Measurements from ENCODE around the gene BICRA. TPM values are rescaled to one million over a fixed set of nuclear protein-coding genes. Genes with fewer than 3 reads are reported as not detected.

Gene BICRA
- total and polyA plus RNA-seq, 9 of the 15 experiments (the other 6 are each of a cell fraction or from before 2014, with no cell fraction given) = 0.01 to 8.8 (median 1.2) TPM

DNA sequence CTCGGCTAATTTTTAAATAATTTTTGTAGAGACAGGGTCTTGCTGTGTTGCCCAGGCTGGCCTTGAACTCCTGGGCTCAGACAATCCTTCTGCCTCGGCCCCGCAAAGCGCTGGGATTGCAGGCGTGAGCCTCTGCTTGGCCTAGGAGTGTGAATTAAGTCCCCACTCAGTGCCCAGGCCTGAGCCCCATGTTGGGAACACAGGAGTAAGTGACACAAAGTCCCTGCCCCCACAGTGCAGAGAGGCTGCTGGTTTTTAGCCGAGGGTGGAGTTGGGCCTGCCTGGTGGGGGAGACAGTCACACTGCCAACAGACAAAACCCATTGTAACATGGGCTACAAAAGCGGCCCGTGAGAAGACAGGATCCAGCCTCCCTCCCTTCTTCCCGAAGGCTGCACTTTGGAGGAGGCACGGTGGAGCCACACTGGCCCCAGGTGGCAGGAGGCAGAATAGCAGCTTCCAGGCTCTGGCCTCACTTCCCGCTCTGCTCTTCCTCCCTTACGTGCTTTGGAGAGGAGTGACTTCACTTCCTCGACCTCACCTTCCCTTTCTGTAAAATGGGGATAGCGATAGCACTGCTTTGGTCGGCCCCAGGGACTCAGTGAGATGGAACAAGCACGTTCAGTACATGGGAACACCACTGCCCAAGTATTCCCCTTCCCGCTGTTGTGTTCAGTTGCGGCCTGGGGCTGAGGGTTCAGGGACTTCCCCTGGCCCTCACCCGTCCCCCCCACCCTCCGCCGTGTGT is 89.1 kb downstream of the BICRA start (continued):
- TF ChIP-seq ZNF263 (CRISPR knock-in tag; IDR thresholded peaks at IDR 0.05; ENCODE audit: borderline replicate concordance) = peak; percentile 77; the same call in 1 of the 2 replicates
- TF ChIP-seq, protein P1, sequence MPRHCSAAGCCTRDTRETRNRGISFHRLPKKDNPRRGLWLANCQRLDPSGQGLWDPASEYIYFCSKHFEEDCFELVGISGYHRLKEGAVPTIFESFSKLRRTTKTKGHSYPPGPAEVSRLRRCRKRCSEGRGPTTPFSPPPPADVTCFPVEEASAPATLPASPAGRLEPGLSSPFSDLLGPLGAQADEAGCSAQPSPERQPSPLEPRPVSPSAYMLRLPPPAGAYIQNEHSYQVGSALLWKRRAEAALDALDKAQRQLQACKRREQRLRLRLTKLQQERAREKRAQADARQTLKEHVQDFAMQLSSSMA (CRISPR knock-in tag; IDR thresholded peaks at IDR 0.05) = no peak
- TF ChIP-seq RB1 (IDR thresholded peaks at IDR 0.05; ENCODE audit: low read depth) = peak; percentile 85; the same call in 1 of the 2 replicates
- TF ChIP-seq, protein P2, sequence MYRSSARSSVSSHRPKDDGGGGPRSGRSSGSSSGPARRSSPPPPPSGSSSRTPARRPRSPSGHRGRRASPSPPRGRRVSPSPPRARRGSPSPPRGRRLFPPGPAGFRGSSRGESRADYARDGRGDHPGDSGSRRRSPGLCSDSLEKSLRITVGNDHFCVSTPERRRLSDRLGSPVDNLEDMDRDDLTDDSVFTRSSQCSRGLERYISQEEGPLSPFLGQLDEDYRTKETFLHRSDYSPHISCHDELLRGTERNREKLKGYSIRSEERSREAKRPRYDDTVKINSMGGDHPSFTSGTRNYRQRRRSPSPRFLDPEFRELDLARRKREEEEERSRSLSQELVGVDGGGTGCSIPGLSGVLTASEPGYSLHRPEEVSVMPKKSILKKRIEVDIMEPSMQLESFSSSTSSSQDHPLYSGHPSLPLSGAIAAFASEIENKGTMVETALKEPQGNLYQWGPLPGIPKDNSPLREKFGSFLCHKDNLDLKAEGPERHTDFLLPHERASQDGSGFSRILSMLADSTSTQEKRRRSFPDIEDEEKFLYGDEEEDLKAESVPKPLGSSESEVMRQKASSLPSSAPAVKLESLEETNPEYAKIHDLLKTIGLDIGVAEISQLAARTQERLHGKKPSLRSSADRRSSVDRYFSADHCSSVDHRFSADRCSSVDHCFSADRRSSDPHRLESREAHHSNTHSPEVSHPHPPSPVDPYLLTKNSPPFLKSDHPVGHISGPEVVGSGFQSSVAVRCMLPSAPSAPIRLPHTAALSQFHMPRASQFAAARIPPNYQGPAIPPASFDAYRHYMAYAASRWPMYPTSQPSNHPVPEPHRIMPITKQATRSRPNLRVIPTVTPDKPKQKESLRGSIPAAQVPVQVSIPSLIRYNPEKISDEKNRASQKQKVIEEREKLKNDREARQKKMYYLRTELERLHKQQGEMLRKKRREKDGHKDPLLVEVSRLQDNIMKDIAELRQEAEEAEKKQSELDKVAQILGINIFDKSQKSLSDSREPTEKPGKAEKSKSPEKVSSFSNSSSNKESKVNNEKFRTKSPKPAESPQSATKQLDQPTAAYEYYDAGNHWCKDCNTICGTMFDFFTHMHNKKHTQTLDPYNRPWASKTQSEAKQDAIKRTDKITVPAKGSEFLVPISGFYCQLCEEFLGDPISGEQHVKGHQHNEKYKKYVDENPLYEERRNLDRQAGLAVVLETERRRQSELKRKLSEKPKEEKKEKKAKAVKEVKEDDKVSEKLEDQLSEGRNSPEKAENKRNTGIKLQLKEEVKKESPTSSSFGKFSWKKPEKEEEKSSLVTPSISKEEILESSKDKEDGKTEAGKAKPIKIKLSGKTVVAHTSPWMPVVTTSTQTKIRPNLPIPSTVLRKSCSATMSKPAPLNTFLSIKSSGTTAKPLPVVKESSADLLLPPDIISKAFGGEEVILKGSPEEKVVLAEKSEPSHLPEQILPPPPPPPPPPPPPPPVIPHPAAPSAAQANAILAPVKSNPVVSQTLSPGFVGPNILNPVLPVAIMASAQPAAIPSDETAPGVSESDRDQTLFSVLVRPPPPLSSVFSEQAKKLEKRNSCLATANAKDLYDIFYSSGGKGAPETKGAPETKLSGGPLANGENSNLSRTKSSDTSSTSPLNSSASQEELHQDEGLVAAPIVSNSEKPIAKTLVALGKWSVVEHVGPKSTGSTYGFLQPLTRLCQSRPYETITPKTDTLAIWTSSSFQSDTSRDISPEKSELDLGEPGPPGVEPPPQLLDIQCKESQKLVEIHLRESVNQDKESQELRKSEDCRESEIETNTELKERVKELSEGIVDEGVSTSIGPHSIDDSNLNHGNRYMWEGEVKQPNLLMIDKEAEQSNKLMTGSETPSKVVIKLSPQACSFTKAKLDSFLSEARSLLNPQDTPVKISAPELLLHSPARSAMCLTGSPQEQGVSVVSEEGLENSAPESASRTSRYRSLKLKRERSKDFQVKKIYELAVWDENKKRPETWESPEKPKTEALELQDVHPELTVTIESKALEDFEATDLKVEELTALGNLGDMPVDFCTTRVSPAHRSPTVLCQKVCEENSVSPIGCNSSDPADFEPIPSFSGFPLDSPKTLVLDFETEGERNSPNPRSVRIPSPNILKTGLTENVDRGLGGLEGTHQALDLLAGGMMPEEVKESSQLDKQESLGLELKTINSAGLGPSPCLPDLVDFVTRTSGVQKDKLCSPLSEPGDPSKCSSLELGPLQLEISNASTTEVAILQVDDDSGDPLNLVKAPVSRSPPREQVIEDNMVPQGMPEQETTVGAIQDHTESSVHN (IDR thresholded peaks at IDR 0.05; ENCODE audit: borderline replicate concordance in 1 of 2, low read depth in 1 of 2) = no peak
- TF ChIP-seq ZNF140 (CRISPR knock-in tag; IDR thresholded peaks at IDR 0.05) = no peak
- TF ChIP-seq BMI1 (IDR thresholded peaks at IDR 0.05; ENCODE audit: low read length) = no peak
- TF ChIP-seq, protein P3, sequence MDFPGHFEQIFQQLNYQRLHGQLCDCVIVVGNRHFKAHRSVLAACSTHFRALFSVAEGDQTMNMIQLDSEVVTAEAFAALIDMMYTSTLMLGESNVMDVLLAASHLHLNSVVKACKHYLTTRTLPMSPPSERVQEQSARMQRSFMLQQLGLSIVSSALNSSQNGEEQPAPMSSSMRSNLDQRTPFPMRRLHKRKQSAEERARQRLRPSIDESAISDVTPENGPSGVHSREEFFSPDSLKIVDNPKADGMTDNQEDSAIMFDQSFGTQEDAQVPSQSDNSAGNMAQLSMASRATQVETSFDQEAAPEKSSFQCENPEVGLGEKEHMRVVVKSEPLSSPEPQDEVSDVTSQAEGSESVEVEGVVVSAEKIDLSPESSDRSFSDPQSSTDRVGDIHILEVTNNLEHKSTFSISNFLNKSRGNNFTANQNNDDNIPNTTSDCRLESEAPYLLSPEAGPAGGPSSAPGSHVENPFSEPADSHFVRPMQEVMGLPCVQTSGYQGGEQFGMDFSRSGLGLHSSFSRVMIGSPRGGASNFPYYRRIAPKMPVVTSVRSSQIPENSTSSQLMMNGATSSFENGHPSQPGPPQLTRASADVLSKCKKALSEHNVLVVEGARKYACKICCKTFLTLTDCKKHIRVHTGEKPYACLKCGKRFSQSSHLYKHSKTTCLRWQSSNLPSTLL (IDR thresholded peaks at IDR 0.05) = no peak
- no peak for TF ChIP-seq ZBTB8A (IDR thresholded peaks at IDR 0.05; ENCODE audit: partially characterized antibody)
- TF ChIP-seq, protein P4, sequence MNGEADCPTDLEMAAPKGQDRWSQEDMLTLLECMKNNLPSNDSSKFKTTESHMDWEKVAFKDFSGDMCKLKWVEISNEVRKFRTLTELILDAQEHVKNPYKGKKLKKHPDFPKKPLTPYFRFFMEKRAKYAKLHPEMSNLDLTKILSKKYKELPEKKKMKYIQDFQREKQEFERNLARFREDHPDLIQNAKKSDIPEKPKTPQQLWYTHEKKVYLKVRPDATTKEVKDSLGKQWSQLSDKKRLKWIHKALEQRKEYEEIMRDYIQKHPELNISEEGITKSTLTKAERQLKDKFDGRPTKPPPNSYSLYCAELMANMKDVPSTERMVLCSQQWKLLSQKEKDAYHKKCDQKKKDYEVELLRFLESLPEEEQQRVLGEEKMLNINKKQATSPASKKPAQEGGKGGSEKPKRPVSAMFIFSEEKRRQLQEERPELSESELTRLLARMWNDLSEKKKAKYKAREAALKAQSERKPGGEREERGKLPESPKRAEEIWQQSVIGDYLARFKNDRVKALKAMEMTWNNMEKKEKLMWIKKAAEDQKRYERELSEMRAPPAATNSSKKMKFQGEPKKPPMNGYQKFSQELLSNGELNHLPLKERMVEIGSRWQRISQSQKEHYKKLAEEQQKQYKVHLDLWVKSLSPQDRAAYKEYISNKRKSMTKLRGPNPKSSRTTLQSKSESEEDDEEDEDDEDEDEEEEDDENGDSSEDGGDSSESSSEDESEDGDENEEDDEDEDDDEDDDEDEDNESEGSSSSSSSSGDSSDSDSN (IDR thresholded peaks at IDR 0.05; ENCODE audit: borderline replicate concordance in 1 of 2, low read depth in 2 of 2, low read length in 2 of 2) = no peak
- TF ChIP-seq, protein P5, sequence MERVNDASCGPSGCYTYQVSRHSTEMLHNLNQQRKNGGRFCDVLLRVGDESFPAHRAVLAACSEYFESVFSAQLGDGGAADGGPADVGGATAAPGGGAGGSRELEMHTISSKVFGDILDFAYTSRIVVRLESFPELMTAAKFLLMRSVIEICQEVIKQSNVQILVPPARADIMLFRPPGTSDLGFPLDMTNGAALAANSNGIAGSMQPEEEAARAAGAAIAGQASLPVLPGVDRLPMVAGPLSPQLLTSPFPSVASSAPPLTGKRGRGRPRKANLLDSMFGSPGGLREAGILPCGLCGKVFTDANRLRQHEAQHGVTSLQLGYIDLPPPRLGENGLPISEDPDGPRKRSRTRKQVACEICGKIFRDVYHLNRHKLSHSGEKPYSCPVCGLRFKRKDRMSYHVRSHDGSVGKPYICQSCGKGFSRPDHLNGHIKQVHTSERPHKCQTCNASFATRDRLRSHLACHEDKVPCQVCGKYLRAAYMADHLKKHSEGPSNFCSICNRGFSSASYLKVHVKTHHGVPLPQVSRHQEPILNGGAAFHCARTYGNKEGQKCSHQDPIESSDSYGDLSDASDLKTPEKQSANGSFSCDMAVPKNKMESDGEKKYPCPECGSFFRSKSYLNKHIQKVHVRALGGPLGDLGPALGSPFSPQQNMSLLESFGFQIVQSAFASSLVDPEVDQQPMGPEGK (CRISPR knock-in tag; IDR thresholded peaks at IDR 0.05; ENCODE audit: borderline replicate concordance) = no peak

All from K562 (cell line).